Endothelial cell (in vitro differentiated cells): ENCODE results near the gene POLR1E. TPM values are rescaled to one million over a fixed set of nuclear protein-coding genes. Genes with fewer than 3 reads are reported as not detected.

Source experiments
- DNase-seq: peaks from one replicate; pipeline ENCODE4 v3.0.0; 2021; ENCODE audit warnings: low spot score
- H3K27ac Mint-ChIP-seq: one replicate; pipeline ENCODE4 v1.8.0; 2021; ENCODE audit warnings: mixed read lengths, inconsistent platforms; ENCODE audit not compliant: unreplicated experiment
- H3K27me3 Mint-ChIP-seq: one replicate; pipeline ENCODE4 v1.8.0; 2021; ENCODE audit warnings: mild to moderate bottlenecking, moderate library complexity, mixed read lengths, inconsistent platforms; ENCODE audit not compliant: unreplicated experiment
- H3K36me3 Mint-ChIP-seq: one replicate; pipeline ENCODE4 v1.8.0; 2021; ENCODE audit warnings: mild to moderate bottlenecking, low read depth, mixed read lengths, inconsistent platforms; ENCODE audit not compliant: unreplicated experiment
- H3K4me1 Mint-ChIP-seq: one replicate; pipeline ENCODE4 v1.8.0; 2021; ENCODE audit warnings: mild to moderate bottlenecking, mixed read lengths, inconsistent platforms; ENCODE audit not compliant: unreplicated experiment
- H3K4me3 Mint-ChIP-seq: one replicate; pipeline ENCODE4 v1.8.0; 2021; ENCODE audit warnings: mild to moderate bottlenecking, mixed read lengths, inconsistent platforms; ENCODE audit not compliant: unreplicated experiment
- H3K9me3 Mint-ChIP-seq: one replicate; pipeline ENCODE4 v1.8.0; 2021; ENCODE audit warnings: mixed read lengths, inconsistent platforms; ENCODE audit not compliant: unreplicated experiment
- total RNA-seq: library from RNA; stranded (reverse); fragmentation: NEBNext Ultra II Directional; extraction: Animal tissue kit (Norgen Biotek cat#: 25700); gene quantifications from one replicate; pipeline ENCODE4 v1.2.1, GENCODE V29; 2021; ENCODE audit not compliant: unreplicated experiment
- TF ChIP-seq, protein P1 (sequence below): fragments of 200-600 bp; sonication (generic); IDR thresholded peaks from one replicate; pipeline ENCODE4 v1.5.0; 2021; ENCODE audit warnings: antibody characterized with exemption; ENCODE audit not compliant: unreplicated experiment

The POLR1E gene
- total RNA-seq, 1 donor from 2014 or later = 16.9 TPM

DNA sequence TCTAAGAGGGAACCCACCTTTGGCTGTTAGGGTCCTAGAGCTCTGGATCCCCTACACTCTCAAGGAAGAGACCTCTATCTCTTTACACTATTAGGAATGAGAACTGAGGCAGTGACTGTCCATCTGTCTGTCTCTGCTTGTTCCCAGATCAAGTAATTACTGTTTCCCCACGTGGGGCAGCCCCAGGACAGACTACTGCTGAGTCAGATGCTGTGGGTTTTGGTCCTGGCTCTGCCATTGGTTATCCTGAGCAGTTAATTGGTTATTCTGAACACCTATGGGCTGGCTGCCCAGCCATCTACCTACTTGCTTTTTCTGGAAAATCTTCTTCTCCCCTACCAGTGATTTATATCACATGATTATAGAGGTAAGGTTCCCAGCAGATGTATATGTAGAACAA, 57.1 kb downstream of the POLR1E start:
- TF ChIP-seq, protein P1, sequence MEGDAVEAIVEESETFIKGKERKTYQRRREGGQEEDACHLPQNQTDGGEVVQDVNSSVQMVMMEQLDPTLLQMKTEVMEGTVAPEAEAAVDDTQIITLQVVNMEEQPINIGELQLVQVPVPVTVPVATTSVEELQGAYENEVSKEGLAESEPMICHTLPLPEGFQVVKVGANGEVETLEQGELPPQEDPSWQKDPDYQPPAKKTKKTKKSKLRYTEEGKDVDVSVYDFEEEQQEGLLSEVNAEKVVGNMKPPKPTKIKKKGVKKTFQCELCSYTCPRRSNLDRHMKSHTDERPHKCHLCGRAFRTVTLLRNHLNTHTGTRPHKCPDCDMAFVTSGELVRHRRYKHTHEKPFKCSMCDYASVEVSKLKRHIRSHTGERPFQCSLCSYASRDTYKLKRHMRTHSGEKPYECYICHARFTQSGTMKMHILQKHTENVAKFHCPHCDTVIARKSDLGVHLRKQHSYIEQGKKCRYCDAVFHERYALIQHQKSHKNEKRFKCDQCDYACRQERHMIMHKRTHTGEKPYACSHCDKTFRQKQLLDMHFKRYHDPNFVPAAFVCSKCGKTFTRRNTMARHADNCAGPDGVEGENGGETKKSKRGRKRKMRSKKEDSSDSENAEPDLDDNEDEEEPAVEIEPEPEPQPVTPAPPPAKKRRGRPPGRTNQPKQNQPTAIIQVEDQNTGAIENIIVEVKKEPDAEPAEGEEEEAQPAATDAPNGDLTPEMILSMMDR = no peak
- Mint-ChIP-seq H3K4me1 (no peaks in the 10 kb centered on the region), H3K9me3 (no peaks in the 10 kb centered on the region), H3K36me3 (peaks cover 16% of the 10 kb centered on the region), H3K4me3 (no peak overlapping the region), H3K27ac (no peak overlapping the region), H3K27me3 (peaks cover 4% of the 10 kb centered on the region)
- DNase-seq = no peak

DNA sequence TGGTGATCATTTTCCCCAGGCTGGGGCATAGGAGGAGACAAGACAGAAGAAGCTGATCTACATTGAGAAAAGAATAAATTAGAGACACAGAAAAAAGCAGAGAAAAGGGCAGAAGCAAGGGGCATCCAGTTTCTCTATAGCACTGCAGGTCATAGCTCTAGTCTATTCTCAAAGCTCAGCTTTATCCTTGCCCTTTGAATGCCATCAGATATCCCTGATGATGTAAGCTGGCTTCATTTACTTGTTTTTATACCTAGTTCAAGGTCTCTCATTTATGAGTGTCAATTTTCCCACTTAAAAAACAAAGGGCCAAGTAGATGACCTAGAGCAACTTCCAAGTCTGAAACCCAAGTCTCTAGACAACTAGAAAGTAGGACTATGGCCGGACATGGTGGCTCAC, 57.7 kb downstream of the POLR1E start:
- Mint-ChIP-seq H3K9me3 (no peaks in the 10 kb centered on the region), H3K36me3 (peaks cover 12% of the 10 kb centered on the region), H3K4me1 (no peaks in the 10 kb centered on the region), H3K27ac (no peak overlapping the region), H3K4me3 (no peak overlapping the region), H3K27me3 (no peaks in the 10 kb centered on the region)
- TF ChIP-seq, protein P1 = no peak
- no peak for DNase-seq

DNA sequence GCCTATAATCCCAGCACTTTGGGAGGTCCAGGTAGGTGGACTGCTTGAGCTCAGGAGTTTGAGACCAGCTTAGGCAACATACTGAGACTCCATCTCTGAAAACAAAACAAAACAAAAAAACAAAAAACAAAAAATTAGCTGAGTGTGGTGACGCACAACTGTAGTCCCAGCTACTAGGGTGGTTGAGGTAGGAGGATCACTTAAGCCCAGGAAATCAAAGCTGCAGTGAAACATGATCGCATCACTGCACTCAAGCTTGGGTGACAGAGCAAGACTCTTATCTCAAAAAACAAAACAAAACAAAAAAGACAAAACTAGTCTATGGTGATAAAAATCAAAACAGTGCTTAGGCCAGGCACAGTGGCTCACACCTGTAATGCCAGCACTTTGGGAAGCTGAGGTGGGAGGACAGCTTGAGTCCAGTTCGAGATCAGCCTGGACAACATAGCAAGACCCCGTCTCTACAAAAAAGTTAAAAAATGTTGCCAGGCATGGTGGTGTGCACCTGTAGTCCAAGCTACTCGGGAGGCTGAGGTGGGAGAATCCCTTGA, 61.7 kb downstream of the POLR1E start:
- TF ChIP-seq, protein P1 = no peak
- DNase-seq = no peak
- no peak overlapping the region for H3K27ac Mint-ChIP-seq
- no peaks in the 10 kb centered on the region for H3K4me1 Mint-ChIP-seq
- H3K4me3 Mint-ChIP-seq = no peak overlapping the region
- no peaks in the 10 kb centered on the region for H3K27me3 Mint-ChIP-seq
- H3K9me3 Mint-ChIP-seq = no peaks in the 10 kb centered on the region
- H3K36me3 Mint-ChIP-seq = no peaks in the 10 kb centered on the region

DNA sequence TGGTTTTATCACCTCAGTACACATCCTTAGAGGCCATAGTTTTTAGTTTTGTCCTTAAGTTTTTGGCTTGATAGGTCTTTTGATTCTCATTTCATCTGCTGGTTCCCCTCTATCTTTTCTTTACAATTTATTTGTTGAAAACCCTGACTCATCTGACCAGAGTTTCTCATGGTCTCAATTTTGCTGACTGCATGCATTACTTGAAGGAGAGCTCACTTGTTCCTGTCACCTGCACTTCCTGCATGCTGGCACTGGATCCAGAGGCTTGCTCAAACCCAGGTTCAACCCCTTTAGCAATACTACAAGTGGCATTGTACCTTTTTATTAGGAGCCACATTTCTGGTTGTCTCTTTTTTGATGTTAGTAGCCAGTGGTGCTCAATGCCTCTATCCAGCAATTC, 63.8 kb downstream of the POLR1E start:
- H3K27ac Mint-ChIP-seq = no peak overlapping the region
- TF ChIP-seq, protein P1 = no peak
- no peaks in the 10 kb centered on the region for H3K36me3 Mint-ChIP-seq
- H3K4me3 Mint-ChIP-seq = no peak overlapping the region
- DNase-seq = no peak
- H3K4me1 Mint-ChIP-seq = no peaks in the 10 kb centered on the region
- no peaks in the 10 kb centered on the region for H3K9me3 Mint-ChIP-seq
- no peaks in the 10 kb centered on the region for H3K27me3 Mint-ChIP-seq

DNA sequence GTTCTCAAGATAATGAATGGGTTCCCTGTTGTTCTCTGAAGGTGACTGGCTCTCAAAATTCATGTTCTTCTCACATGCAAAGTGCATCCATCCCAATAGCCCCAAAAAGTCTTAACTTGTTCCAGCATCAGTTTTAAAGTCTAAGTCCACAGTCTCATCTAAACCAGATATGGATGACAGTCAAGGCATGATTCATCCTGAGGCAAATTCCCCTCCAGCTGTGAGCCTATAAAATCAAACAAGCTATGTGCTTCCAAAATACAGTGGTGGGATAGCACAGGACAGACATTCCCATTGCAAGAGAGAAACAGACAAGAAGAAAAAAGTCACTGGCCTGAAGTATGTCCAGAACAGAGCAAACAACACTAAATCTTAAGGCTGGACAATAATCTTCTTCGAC, 65.0 kb downstream of the POLR1E start:
- TF ChIP-seq, protein P1 = no peak
- H3K27ac Mint-ChIP-seq = no peak overlapping the region
- no peaks in the 10 kb centered on the region for H3K36me3 Mint-ChIP-seq
- H3K27me3 Mint-ChIP-seq = no peaks in the 10 kb centered on the region
- no peaks in the 10 kb centered on the region for H3K4me1 Mint-ChIP-seq
- no peak for DNase-seq
- no peaks in the 10 kb centered on the region for H3K9me3 Mint-ChIP-seq
- H3K4me3 Mint-ChIP-seq = no peak overlapping the region
